Tibial nerve (tissue), 4 donors: ENCODE results near the gene FSD1. TPM values are rescaled to one million over a fixed set of nuclear protein-coding genes. Genes with fewer than 3 reads are reported as not detected.
A peak's percentile ranks its signal among the peaks of the same experiment; 100 is the strongest.

ENCODE experiments used
- DNase-seq, 2 donors: peaks; one replicate each; pipeline ENCODE4 v3.0.0-alpha.2; 2019; ENCODE audit warnings: low spot score in 2 of 2
- H3K27ac ChIP-seq, 4 donors: fragments of 200-600 bp; sonication (generic) in 3 of 4; one replicate each; pipeline ENCODE4 v1.5.1; 2017 to 2019; ENCODE audit warnings: mild to moderate bottlenecking in 1 of 4
- H3K27me3 ChIP-seq, 2 donors: fragments of 200-600 bp; sonication (generic) in 1 of 2; one replicate each; pipeline versions ENCODE4 v1.5.1 to v1.6.0; 2017 to 2019
- H3K36me3 ChIP-seq, 3 donors: fragments of 200-600 bp; sonication (generic); one replicate each; pipeline ENCODE4 v1.5.1; 2018 to 2019
- H3K4me1 ChIP-seq, 4 donors: fragments of 200-600 bp; sonication (generic) in 3 of 4; one replicate each; pipeline ENCODE4 v1.5.1; 2017 to 2019
- H3K4me3 ChIP-seq, 4 donors: fragments of 200-600 bp; sonication (generic) in 3 of 4; one replicate each; pipeline ENCODE4 v1.5.1; 2017 to 2019; ENCODE audit warnings: mild to moderate bottlenecking in 1 of 4, moderate library complexity in 1 of 4
- H3K9me3 ChIP-seq, 4 donors: fragments of 200-600 bp; sonication (generic) in 3 of 4; one replicate each; pipeline ENCODE4 v1.5.1; 2017 to 2019
- CTCF ChIP-seq, 5 experiments: fragments of 200-600 bp in 3 of 5; fragments of 450-650 bp in 2 of 5; sonication (generic) in 3 of 5; IDR thresholded peaks; one replicate each; pipeline ENCODE4 v1.5.1; 2016 to 2019; ENCODE audit warnings: antibody characterized with exemption in 5 of 5, mild to moderate bottlenecking in 3 of 5, moderate library complexity in 2 of 5
- EP300 ChIP-seq, 2 donors: sonication (generic); formaldehyde crosslinking; IDR thresholded peaks; one replicate each; pipeline ENCODE4 v1.6.1; 2017; ENCODE audit warnings: antibody characterized with exemption in 2 of 2, mild to moderate bottlenecking in 1 of 2
- POLR2A ChIP-seq, 2 donors: fragments of 450-650 bp; IDR thresholded peaks; one replicate each; pipeline ENCODE4 v1.6.1; 2017; ENCODE audit warnings: antibody characterized with exemption in 2 of 2, mild to moderate bottlenecking in 2 of 2, moderate library complexity in 2 of 2
- WGBS, 2 donors: methylation state at CpG; one replicate each; pipeline ENCODE4 v1.1.5; 2018; 5-methylcytosine and 5-hydroxymethylcytosine counted together
- total RNA-seq, 4 donors: library from RNA; depleted of rRNA; stranded (reverse); fragments of >200 nt; gene quantifications; one replicate each; pipeline ENCODE4 v1.1.0, GENCODE V29; 2016

Gene FSD1
- total RNA-seq = under 1 TPM in 1 of 4 donors, not detected in 3; 0.87 TPM

GRCh38 chr19:4304538-4305256 is at the start of gene FSD1:
Gene FSD1 (plus strand): TSS chr19:4304598. CDS start chr19:4304747, 149 bp downstream.
- no peak for TF ChIP-seq POLR2A (IDR thresholded peaks at IDR 0.05)
- TF ChIP-seq EP300 (IDR thresholded peaks at IDR 0.05) = no peak
- TF ChIP-seq CTCF (IDR thresholded peaks at IDR 0.05) = no peak
- Histone ChIP-seq H3K27ac (no peak within 1 kb of the TSS), H3K4me3 (peak within 1 kb of the TSS in 2 of 4 donors; percentile 23 to 34), H3K36me3 (no peaks in the 10 kb centered on the region), H3K4me1 (peaks cover 0 to 9% (median 0%) of the 10 kb centered on the region in 4 donors), H3K27me3 (peaks cover 0 to 22% of the 10 kb centered on the region in 2 donors), H3K9me3 (no peaks in the 10 kb centered on the region)
- WGBS, 2 donors = 4 to 40% methylated on average over 4 to 31 of the region's 63 CpGs
- no peak for DNase-seq

- 98% methylated on average over 4 of the region's 4 CpGs for WGBS, 2 donors
- TF ChIP-seq POLR2A (IDR thresholded peaks at IDR 0.05) = no peak
- no peak for TF ChIP-seq EP300 (IDR thresholded peaks at IDR 0.05)
- TF ChIP-seq CTCF (IDR thresholded peaks at IDR 0.05) = no peak
- Histone ChIP-seq H3K4me1 (peaks cover 0 to 7% (median 0%) of the 10 kb centered on the region in 4 donors), H3K27ac (no peak overlapping the region), H3K4me3 (no peak overlapping the region), H3K9me3 (peaks cover 0 to 7% (median 0%) of the 10 kb centered on the region in 4 donors), H3K36me3 (peaks cover 2 to 100% (median 46%) of the 10 kb centered on the region in 3 donors), H3K27me3 (no peaks in the 10 kb centered on the region)
- DNase-seq = no peak
Measured at GRCh38 chr19:4256563-4256962, 47.8 kb upstream of the FSD1 start.

- DNase-seq = no peak
- TF ChIP-seq EP300 (IDR thresholded peaks at IDR 0.05) = no peak
- no peak for TF ChIP-seq POLR2A (IDR thresholded peaks at IDR 0.05)
- no peak for TF ChIP-seq CTCF (IDR thresholded peaks at IDR 0.05)
- Histone ChIP-seq H3K4me1 (peaks cover 0 to 7% (median 0%) of the 10 kb centered on the region in 4 donors), H3K36me3 (peaks cover 2 to 100% (median 42%) of the 10 kb centered on the region in 3 donors), H3K27ac (no peak overlapping the region), H3K9me3 (peaks cover 0 to 7% (median 0%) of the 10 kb centered on the region in 4 donors), H3K4me3 (no peak overlapping the region), H3K27me3 (no peaks in the 10 kb centered on the region)
- WGBS, 2 donors = 82 to 89% methylated on average over 6 of the region's 6 CpGs
Measured at GRCh38 chr19:4257025-4257424, 47.4 kb upstream of the FSD1 start.

- H3K4me3 ChIP-seq = no peak overlapping the region
- no peak for TF ChIP-seq EP300 (IDR thresholded peaks at IDR 0.05)
- no peak for TF ChIP-seq CTCF (IDR thresholded peaks at IDR 0.05)
- TF ChIP-seq POLR2A (IDR thresholded peaks at IDR 0.05) = no peak
- H3K36me3 ChIP-seq = peaks cover 2 to 100% (median 42%) of the 10 kb centered on the region in 3 donors
- H3K27ac ChIP-seq = no peak overlapping the region
- WGBS, 2 donors = 92% methylated on average over 26 to 28 of the region's 28 CpGs
- H3K4me1 ChIP-seq = peaks cover 0 to 7% (median 0%) of the 10 kb centered on the region in 4 donors
- DNase-seq = no peak
- H3K9me3 ChIP-seq = peaks cover 0 to 7% (median 0%) of the 10 kb centered on the region in 4 donors
- H3K27me3 ChIP-seq = no peaks in the 10 kb centered on the region
Measured at GRCh38 chr19:4258181-4258580, 46.2 kb upstream of the FSD1 start.

- no peak overlapping the region for H3K27ac ChIP-seq
- DNase-seq = no peak
- no peaks in the 10 kb centered on the region for H3K27me3 ChIP-seq
- peaks cover 0 to 7% (median 0%) of the 10 kb centered on the region in 4 donors for H3K4me1 ChIP-seq
- no peak overlapping the region for H3K4me3 ChIP-seq
- TF ChIP-seq POLR2A (IDR thresholded peaks at IDR 0.05) (no peak), CTCF (IDR thresholded peaks at IDR 0.05) (no peak), EP300 (IDR thresholded peaks at IDR 0.05) (no peak)
- H3K9me3 ChIP-seq = peaks cover 0 to 7% (median 0%) of the 10 kb centered on the region in 4 donors
- WGBS, 2 donors = 85 to 95% methylated on average over 9 to 11 of the region's 11 CpGs
- H3K36me3 ChIP-seq = peaks cover 2 to 98% (median 40%) of the 10 kb centered on the region in 3 donors
Measured at GRCh38 chr19:4260613-4261191, 43.7 kb upstream of the FSD1 start.
